ENCODE results near the gene CELF5. TPM values are rescaled to one million over a fixed set of nuclear protein-coding genes. Genes with fewer than 3 reads are reported as not detected.

Gene CELF5
- total and polyA plus RNA-seq, 7 donors, result under 0.01 to 1.1 (median 0.37) TPM; not detected in 1

GRCh38 chr19:3320853-3321252 is 96.4 kb downstream of the CELF5 start:
- TF ChIP-seq POLR2A (IDR thresholded peaks at IDR 0.05), result no peak
- TF ChIP-seq POLR2AphosphoS5 (IDR thresholded peaks at IDR 0.05), result no peak
- TF ChIP-seq, protein P1, sequence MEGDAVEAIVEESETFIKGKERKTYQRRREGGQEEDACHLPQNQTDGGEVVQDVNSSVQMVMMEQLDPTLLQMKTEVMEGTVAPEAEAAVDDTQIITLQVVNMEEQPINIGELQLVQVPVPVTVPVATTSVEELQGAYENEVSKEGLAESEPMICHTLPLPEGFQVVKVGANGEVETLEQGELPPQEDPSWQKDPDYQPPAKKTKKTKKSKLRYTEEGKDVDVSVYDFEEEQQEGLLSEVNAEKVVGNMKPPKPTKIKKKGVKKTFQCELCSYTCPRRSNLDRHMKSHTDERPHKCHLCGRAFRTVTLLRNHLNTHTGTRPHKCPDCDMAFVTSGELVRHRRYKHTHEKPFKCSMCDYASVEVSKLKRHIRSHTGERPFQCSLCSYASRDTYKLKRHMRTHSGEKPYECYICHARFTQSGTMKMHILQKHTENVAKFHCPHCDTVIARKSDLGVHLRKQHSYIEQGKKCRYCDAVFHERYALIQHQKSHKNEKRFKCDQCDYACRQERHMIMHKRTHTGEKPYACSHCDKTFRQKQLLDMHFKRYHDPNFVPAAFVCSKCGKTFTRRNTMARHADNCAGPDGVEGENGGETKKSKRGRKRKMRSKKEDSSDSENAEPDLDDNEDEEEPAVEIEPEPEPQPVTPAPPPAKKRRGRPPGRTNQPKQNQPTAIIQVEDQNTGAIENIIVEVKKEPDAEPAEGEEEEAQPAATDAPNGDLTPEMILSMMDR (IDR thresholded peaks at IDR 0.05), result no peak
- no peak for TF ChIP-seq EP300 (IDR thresholded peaks at IDR 0.05)
- Histone ChIP-seq H3K9me3 (no peaks in the 10 kb centered on the region), H3K4me3 (no peak overlapping the region), H3K4me1 (no peaks in the 10 kb centered on the region), H3K27ac (no peak overlapping the region), H3K27me3 (peaks cover 0 to 50% (median 19%) of the 10 kb centered on the region in 3 donors), H3K36me3 (no peaks in the 10 kb centered on the region)
- 58 to 66% methylated on average over 8 of the region's 8 CpGs for WGBS, 2 donors
- intact Hi-C loops (cut with DNase I), result loop anchor here (10.0 kb wide), 1 partner anchor 294 kb away; no protein-coding TSS in a partner anchor
- DNase-seq, result peak; percentile 29

- Histone ChIP-seq H3K4me1 (no peaks in the 10 kb centered on the region), H3K9me3 (no peaks in the 10 kb centered on the region), H3K27ac (no peak overlapping the region), H3K4me3 (no peak overlapping the region), H3K36me3 (no peaks in the 10 kb centered on the region), H3K27me3 (peaks cover 0 to 42% (median 19%) of the 10 kb centered on the region in 3 donors)
- DNase-seq, result peak; percentile 53
- intact Hi-C loops (cut with DNase I), result loop anchor here (10.0 kb wide), 1 partner anchor 293 kb away; no protein-coding TSS in a partner anchor
- no peak for TF ChIP-seq EP300 (IDR thresholded peaks at IDR 0.05)
- TF ChIP-seq POLR2AphosphoS5 (IDR thresholded peaks at IDR 0.05), result no peak
- no peak for TF ChIP-seq POLR2A (IDR thresholded peaks at IDR 0.05)
- TF ChIP-seq, protein P1 (IDR thresholded peaks at IDR 0.05), result no peak
- WGBS, 2 donors, result 60 to 65% methylated on average over 6 of the region's 6 CpGs
These were observed 97.2 kb downstream of the CELF5 start for GRCh38 chr19:3321696-3322095.

GRCh38 chr19:3322199-3322978 is 97.9 kb downstream of the CELF5 start:
- H3K9me3 ChIP-seq, result no peaks in the 10 kb centered on the region
- H3K36me3 ChIP-seq, result no peaks in the 10 kb centered on the region
- 82 to 84% methylated on average over 6 of the region's 6 CpGs for WGBS, 2 donors
- intact Hi-C loops (cut with DNase I), result loop anchor here (10.0 kb wide), 1 partner anchor 292 kb away; no protein-coding TSS in a partner anchor
- peaks cover 0 to 3% (median under 1%) of the 10 kb centered on the region in 4 donors for H3K4me1 ChIP-seq
- peaks cover 0 to 35% (median 19%) of the 10 kb centered on the region in 3 donors for H3K27me3 ChIP-seq
- no peak overlapping the region for H3K4me3 ChIP-seq
- no peak for TF ChIP-seq POLR2A (IDR thresholded peaks at IDR 0.05)
- no peak for TF ChIP-seq POLR2AphosphoS5 (IDR thresholded peaks at IDR 0.05)
- TF ChIP-seq, protein P1 (IDR thresholded peaks at IDR 0.05), result no peak
- TF ChIP-seq EP300 (IDR thresholded peaks at IDR 0.05), result no peak
- DNase-seq, result no peak
- no peak overlapping the region for H3K27ac ChIP-seq

DNA sequence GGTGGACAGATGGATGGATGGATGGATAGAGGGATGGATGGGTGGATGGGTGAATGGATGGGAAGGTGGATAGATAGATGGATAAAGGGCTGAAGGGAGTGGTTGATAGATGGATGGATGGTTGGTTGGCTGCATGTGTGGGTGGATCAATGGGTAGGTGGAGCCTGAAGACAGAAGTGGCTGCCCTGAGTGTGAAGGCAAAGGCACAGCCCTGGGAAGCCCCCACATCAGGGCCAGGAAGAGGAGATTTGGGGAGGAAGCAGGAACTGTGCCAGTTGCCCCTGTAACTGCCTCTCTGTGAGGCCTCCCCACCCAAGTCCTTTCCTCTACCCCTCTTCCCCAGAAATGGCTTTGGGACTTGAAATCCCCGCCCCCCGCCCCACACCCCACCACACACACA is 98.6 kb downstream of the CELF5 start:
- peaks cover 0 to 9% (median 4%) of the 10 kb centered on the region in 4 donors for H3K4me1 ChIP-seq
- 43 to 48% methylated on average over 2 of the region's 2 CpGs for WGBS, 2 donors
- no peak overlapping the region for H3K27ac ChIP-seq
- H3K27me3 ChIP-seq, result peaks cover 0 to 33% (median 19%) of the 10 kb centered on the region in 3 donors
- peak; percentile 25 for DNase-seq
- H3K9me3 ChIP-seq, result no peaks in the 10 kb centered on the region
- no peaks in the 10 kb centered on the region for H3K36me3 ChIP-seq
- no peak for TF ChIP-seq POLR2A (IDR thresholded peaks at IDR 0.05)
- TF ChIP-seq, protein P1 (IDR thresholded peaks at IDR 0.05), result no peak
- TF ChIP-seq EP300 (IDR thresholded peaks at IDR 0.05), result no peak
- no peak for TF ChIP-seq POLR2AphosphoS5 (IDR thresholded peaks at IDR 0.05)
- no peak overlapping the region for H3K4me3 ChIP-seq
- intact Hi-C loops (cut with DNase I), result loop anchor here (10.0 kb wide), 1 partner anchor 292 kb away; no protein-coding TSS in a partner anchor

All from sigmoid colon (tissue), 7 donors.